ENCODE data around the gene ACSF3. TPM values are rescaled to one million over a fixed set of nuclear protein-coding genes. Genes with fewer than 3 reads are reported as not detected.

The ACSF3 gene
- polyA plus RNA-seq, 1 donor from 2014 or later, result 20.8 TPM

GRCh38 chr16:89193576-89194293 is 100.1 kb downstream of the ACSF3 start:
- TF ChIP-seq RAD21 (conservative IDR thresholded peaks at IDR 0.05), result no peak
- no peak for TF ChIP-seq EP300 (conservative IDR thresholded peaks at IDR 0.05; ENCODE audit: poor library complexity, severe bottlenecking)
- no peak for TF ChIP-seq POLR2AphosphoS5 (IDR thresholded peaks at IDR 0.05)
- TF ChIP-seq CTCF (IDR thresholded peaks at IDR 0.05; ENCODE audit: poor library complexity, severe bottlenecking), result no peak
- TF ChIP-seq SMC3 (conservative IDR thresholded peaks at IDR 0.05; ENCODE audit: poor library complexity), result no peak
- no peak for TF ChIP-seq REST (IDR thresholded peaks at IDR 0.05; ENCODE audit: borderline replicate concordance)
- no peak for TF ChIP-seq MXI1 (conservative IDR thresholded peaks at IDR 0.05; ENCODE audit: poor library complexity, severe bottlenecking)
- no peak for TF ChIP-seq EZH2 (IDR thresholded peaks at IDR 0.05; ENCODE audit: borderline replicate concordance, insufficient read depth, low read length, poor library complexity, severe bottlenecking)
- TF ChIP-seq TAF1 (IDR thresholded peaks at IDR 0.05; ENCODE audit: low read depth), result no peak
- no peaks in the 10 kb centered on the region for H3K36me3 ChIP-seq (ENCODE audit: insufficient read depth, low read length)
- peaks cover 21% of the 10 kb centered on the region for H3K27me3 ChIP-seq (ENCODE audit: insufficient read depth, low read depth, low read length)
- no peaks in the 10 kb centered on the region for H3K79me2 ChIP-seq (replicated peaks; ENCODE audit: insufficient read depth, low read length)
- no peak overlapping the region for H3K4me2 ChIP-seq (ENCODE audit: low read length)
- H2AFZ ChIP-seq (ENCODE audit: low read depth, low read length), result no peak overlapping the region
- no peaks in the 10 kb centered on the region for H4K20me1 ChIP-seq (ENCODE audit: insufficient read depth)
- H3K27ac ChIP-seq (ENCODE audit: low read length), result no peak overlapping the region
- no peaks in the 10 kb centered on the region for H3K9me3 ChIP-seq (ENCODE audit: low read length)
- H3K9me2 ChIP-seq (ENCODE audit: insufficient read depth, low read length), result no peaks in the 10 kb centered on the region
- H3K4me3 ChIP-seq (ENCODE audit: low read length), result no peak overlapping the region
- no peak overlapping the region for H3K9ac ChIP-seq (ENCODE audit: low read length)
- no peaks in the 10 kb centered on the region for H3F3A ChIP-seq (ENCODE audit: insufficient read depth, low read length, poor library complexity, severe bottlenecking)

GRCh38 chr16:89194340-89195311 is 101.0 kb downstream of the ACSF3 start:
- no peaks in the 10 kb centered on the region for H3F3A ChIP-seq (ENCODE audit: insufficient read depth, low read length, poor library complexity, severe bottlenecking)
- H4K20me1 ChIP-seq (ENCODE audit: insufficient read depth), result no peaks in the 10 kb centered on the region
- no peaks in the 10 kb centered on the region for H3K79me2 ChIP-seq (replicated peaks; ENCODE audit: insufficient read depth, low read length)
- H2AFZ ChIP-seq (ENCODE audit: low read depth, low read length), result no peak overlapping the region
- no peaks in the 10 kb centered on the region for H3K9me3 ChIP-seq (ENCODE audit: low read length)
- no peaks in the 10 kb centered on the region for H3K9me2 ChIP-seq (ENCODE audit: insufficient read depth, low read length)
- TF ChIP-seq CTCF (IDR thresholded peaks at IDR 0.05; ENCODE audit: poor library complexity, severe bottlenecking) (no peak), TAF1 (IDR thresholded peaks at IDR 0.05; ENCODE audit: low read depth) (no peak), EZH2 (IDR thresholded peaks at IDR 0.05; ENCODE audit: borderline replicate concordance, insufficient read depth, low read length, poor library complexity, severe bottlenecking) (no peak), MXI1 (conservative IDR thresholded peaks at IDR 0.05; ENCODE audit: poor library complexity, severe bottlenecking) (no peak), POLR2AphosphoS5 (IDR thresholded peaks at IDR 0.05) (no peak), EP300 (conservative IDR thresholded peaks at IDR 0.05; ENCODE audit: poor library complexity, severe bottlenecking) (no peak), RAD21 (conservative IDR thresholded peaks at IDR 0.05) (no peak), SMC3 (conservative IDR thresholded peaks at IDR 0.05; ENCODE audit: poor library complexity) (no peak), REST (IDR thresholded peaks at IDR 0.05; ENCODE audit: borderline replicate concordance) (no peak)
- H3K4me3 ChIP-seq (ENCODE audit: low read length), result no peak overlapping the region
- peaks cover 25% of the 10 kb centered on the region for H3K27me3 ChIP-seq (ENCODE audit: insufficient read depth, low read depth, low read length)
- no peak overlapping the region for H3K4me2 ChIP-seq (ENCODE audit: low read length)
- H3K9ac ChIP-seq (ENCODE audit: low read length), result no peak overlapping the region
- no peak overlapping the region for H3K27ac ChIP-seq (ENCODE audit: low read length)
- H3K36me3 ChIP-seq (ENCODE audit: insufficient read depth, low read length), result no peaks in the 10 kb centered on the region

Data from neural cell (in vitro differentiated cells).